ENCODE results near the gene TPRA1.

The TPRA1 gene

DNA sequence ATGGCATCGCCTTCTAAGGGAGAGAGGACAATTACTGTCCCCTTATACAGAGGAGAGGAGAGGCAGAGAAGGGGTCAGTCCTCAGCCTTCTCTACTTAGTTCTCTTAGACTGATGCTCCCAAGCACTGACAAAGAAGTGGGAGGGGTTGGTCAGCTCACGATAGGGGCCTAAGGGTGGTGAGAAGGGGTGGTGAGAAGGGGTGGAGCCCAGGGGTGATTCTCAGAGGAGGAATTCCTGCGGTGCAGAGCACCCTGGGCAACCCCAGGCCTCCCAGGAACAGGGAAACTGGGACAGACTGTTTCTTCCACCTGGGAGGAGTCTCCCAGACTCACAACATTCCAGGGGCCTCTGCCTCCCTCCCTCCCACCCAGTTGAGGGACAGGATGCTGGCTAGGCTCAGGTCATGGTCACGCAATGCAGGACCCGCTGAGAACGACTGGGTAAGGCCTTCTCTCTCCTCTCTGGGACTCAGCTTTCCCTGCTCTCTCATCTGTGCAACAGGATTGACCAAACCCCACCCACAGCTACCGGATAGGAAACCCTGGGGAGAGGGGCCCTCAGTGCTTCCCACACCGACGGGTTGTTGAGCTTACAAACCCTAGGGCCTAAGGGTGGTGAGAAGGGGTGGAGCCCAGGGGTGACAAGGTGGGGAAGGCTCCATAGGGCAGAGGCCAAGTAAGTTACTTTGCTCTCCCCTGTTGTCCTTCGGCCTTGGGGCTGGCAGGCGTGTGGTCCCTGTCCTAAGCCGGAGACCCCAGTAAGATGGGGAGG is 1.5 kb downstream of the TPRA1 start:
- no peaks in the 10 kb centered on the region for H3K27me3 ChIP-seq (ENCODE audit: control insufficient read depth in 1 of 2, insufficient read depth in 2 of 2, low read length in 2 of 2)
- peaks cover 2 to 3% of the 10 kb centered on the region in 2 donors for H3K36me3 ChIP-seq (ENCODE audit: control insufficient read depth in 2 of 2, insufficient read depth in 2 of 2, low read length in 2 of 2)
- no peaks in the 10 kb centered on the region for H3K9me3 ChIP-seq (ENCODE audit: control insufficient read depth in 2 of 2, low read length in 2 of 2)
- H3K9ac ChIP-seq (ENCODE audit: low read length in 2 of 2) = peak overlapping the region; percentile 87 to 95
- peak overlapping the region; percentile 76 for H3K27ac ChIP-seq (ENCODE audit: low read length)
- H3K4me1 ChIP-seq (ENCODE audit: control insufficient read depth, insufficient read depth, low read length) = peaks cover 43% of the 10 kb centered on the region
- peak overlapping the region; percentile 87 to 90 for H3K4me3 ChIP-seq (ENCODE audit: low read length in 2 of 2)

GRCh38 chr3:127587876-127588275 is 2.7 kb downstream of the TPRA1 start:
- Histone ChIP-seq H3K4me1 (ENCODE audit: control insufficient read depth, insufficient read depth, low read length) (peaks cover 43% of the 10 kb centered on the region), H3K27me3 (ENCODE audit: control insufficient read depth in 1 of 2, insufficient read depth in 2 of 2, low read length in 2 of 2) (no peaks in the 10 kb centered on the region), H3K9ac (ENCODE audit: low read length in 2 of 2) (no peak overlapping the region), H3K9me3 (ENCODE audit: control insufficient read depth in 2 of 2, low read length in 2 of 2) (no peaks in the 10 kb centered on the region), H3K36me3 (ENCODE audit: control insufficient read depth in 2 of 2, insufficient read depth in 2 of 2, low read length in 2 of 2) (peaks cover 2 to 3% of the 10 kb centered on the region in 2 donors), H3K27ac (ENCODE audit: low read length) (no peak overlapping the region), H3K4me3 (ENCODE audit: low read length in 2 of 2) (peak overlapping the region in 1 of 2 donors; percentile 15)

DNA sequence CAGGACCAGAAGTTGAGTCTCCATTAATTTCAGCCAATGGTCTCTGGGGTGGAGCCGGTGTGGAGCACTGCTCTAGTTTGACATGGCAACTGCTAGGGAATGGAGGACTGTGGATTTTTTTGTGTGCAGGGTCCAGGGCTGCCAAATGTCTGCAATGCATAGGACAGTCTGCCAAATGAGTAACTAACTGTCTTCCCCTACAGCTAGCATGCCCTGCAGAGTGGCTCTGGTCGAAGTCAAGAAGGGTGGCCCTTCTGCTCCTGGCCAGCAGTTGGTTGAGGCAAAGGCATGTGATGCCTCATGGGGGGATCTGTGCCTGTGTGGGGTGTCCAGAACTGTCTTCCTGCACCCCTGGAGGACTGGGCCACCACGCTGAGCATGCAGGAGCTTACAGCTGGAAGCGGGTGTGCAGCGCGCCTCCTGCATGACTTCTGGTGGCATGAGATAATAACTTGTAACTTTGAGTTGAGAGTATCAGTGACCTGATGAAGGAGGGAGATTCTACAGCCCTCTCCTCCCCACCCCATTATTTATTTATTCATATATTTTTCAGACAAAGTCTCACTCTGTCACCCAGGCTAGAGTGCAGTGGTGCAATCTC is 4.6 kb downstream of the TPRA1 start:
- Histone ChIP-seq H3K9ac (ENCODE audit: low read length in 2 of 2) (no peak overlapping the region), H3K9me3 (ENCODE audit: control insufficient read depth in 2 of 2, low read length in 2 of 2) (no peaks in the 10 kb centered on the region), H3K4me1 (ENCODE audit: control insufficient read depth, insufficient read depth, low read length) (peaks cover 34% of the 10 kb centered on the region), H3K36me3 (ENCODE audit: control insufficient read depth in 2 of 2, insufficient read depth in 2 of 2, low read length in 2 of 2) (peaks cover 2 to 3% of the 10 kb centered on the region in 2 donors), H3K4me3 (ENCODE audit: low read length in 2 of 2) (no peak overlapping the region), H3K27ac (ENCODE audit: low read length) (no peak overlapping the region), H3K27me3 (ENCODE audit: control insufficient read depth in 1 of 2, insufficient read depth in 2 of 2, low read length in 2 of 2) (no peaks in the 10 kb centered on the region)

- Histone ChIP-seq H3K9me3 (ENCODE audit: control insufficient read depth in 2 of 2, low read length in 2 of 2) (no peaks in the 10 kb centered on the region), H3K4me3 (ENCODE audit: low read length in 2 of 2) (no peak overlapping the region), H3K27me3 (ENCODE audit: control insufficient read depth in 1 of 2, insufficient read depth in 2 of 2, low read length in 2 of 2) (no peaks in the 10 kb centered on the region), H3K36me3 (ENCODE audit: control insufficient read depth in 2 of 2, insufficient read depth in 2 of 2, low read length in 2 of 2) (peaks cover 3 to 4% of the 10 kb centered on the region in 2 donors), H3K9ac (ENCODE audit: low read length in 2 of 2) (no peak overlapping the region), H3K27ac (ENCODE audit: low read length) (no peak overlapping the region), H3K4me1 (ENCODE audit: control insufficient read depth, insufficient read depth, low read length) (peaks cover 34% of the 10 kb centered on the region)
These were observed 5.2 kb downstream of the TPRA1 start for GRCh38 chr3:127585163-127585812.

- H3K36me3 ChIP-seq (ENCODE audit: control insufficient read depth in 2 of 2, insufficient read depth in 2 of 2, low read length in 2 of 2) = peaks cover 3 to 8% of the 10 kb centered on the region in 2 donors
- H3K9ac ChIP-seq (ENCODE audit: low read length in 2 of 2) = no peak overlapping the region
- no peaks in the 10 kb centered on the region for H3K27me3 ChIP-seq (ENCODE audit: control insufficient read depth in 1 of 2, insufficient read depth in 2 of 2, low read length in 2 of 2)
- peaks cover 35% of the 10 kb centered on the region for H3K4me1 ChIP-seq (ENCODE audit: control insufficient read depth, insufficient read depth, low read length)
- no peak overlapping the region for H3K4me3 ChIP-seq (ENCODE audit: low read length in 2 of 2)
- no peaks in the 10 kb centered on the region for H3K9me3 ChIP-seq (ENCODE audit: control insufficient read depth in 2 of 2, low read length in 2 of 2)
- H3K27ac ChIP-seq (ENCODE audit: low read length) = no peak overlapping the region
These were observed 5.8 kb downstream of the TPRA1 start for GRCh38 chr3:127584734-127585133.

GRCh38 chr3:127580327-127581060 is 10.0 kb downstream of the TPRA1 start:
- Histone ChIP-seq H3K4me3 (ENCODE audit: low read length in 2 of 2) (no peak overlapping the region), H3K9me3 (ENCODE audit: control insufficient read depth in 2 of 2, low read length in 2 of 2) (no peaks in the 10 kb centered on the region), H3K27ac (ENCODE audit: low read length) (no peak overlapping the region), H3K4me1 (ENCODE audit: control insufficient read depth, insufficient read depth, low read length) (peaks cover 5% of the 10 kb centered on the region), H3K9ac (ENCODE audit: low read length in 2 of 2) (no peak overlapping the region), H3K36me3 (ENCODE audit: control insufficient read depth in 2 of 2, insufficient read depth in 2 of 2, low read length in 2 of 2) (peaks cover 0 to 20% of the 10 kb centered on the region in 2 donors), H3K27me3 (ENCODE audit: control insufficient read depth in 1 of 2, insufficient read depth in 2 of 2, low read length in 2 of 2) (no peaks in the 10 kb centered on the region)

GRCh38 chr3:127578802-127579201 is 11.7 kb downstream of the TPRA1 start:
- H3K4me1 ChIP-seq (ENCODE audit: control insufficient read depth, insufficient read depth, low read length) = peaks cover 10% of the 10 kb centered on the region
- no peaks in the 10 kb centered on the region for H3K27me3 ChIP-seq (ENCODE audit: control insufficient read depth in 1 of 2, insufficient read depth in 2 of 2, low read length in 2 of 2)
- H3K27ac ChIP-seq (ENCODE audit: low read length) = no peak overlapping the region
- no peaks in the 10 kb centered on the region for H3K9me3 ChIP-seq (ENCODE audit: control insufficient read depth in 2 of 2, low read length in 2 of 2)
- H3K9ac ChIP-seq (ENCODE audit: low read length in 2 of 2) = no peak overlapping the region
- H3K4me3 ChIP-seq (ENCODE audit: low read length in 2 of 2) = no peak overlapping the region
- H3K36me3 ChIP-seq (ENCODE audit: control insufficient read depth in 2 of 2, insufficient read depth in 2 of 2, low read length in 2 of 2) = peaks cover 4 to 26% of the 10 kb centered on the region in 2 donors

- H3K36me3 ChIP-seq (ENCODE audit: control insufficient read depth in 2 of 2, insufficient read depth in 2 of 2, low read length in 2 of 2) = peaks cover 6 to 33% of the 10 kb centered on the region in 2 donors
- H3K4me1 ChIP-seq (ENCODE audit: control insufficient read depth, insufficient read depth, low read length) = peaks cover 10% of the 10 kb centered on the region
- no peak overlapping the region for H3K27ac ChIP-seq (ENCODE audit: low read length)
- no peaks in the 10 kb centered on the region for H3K27me3 ChIP-seq (ENCODE audit: control insufficient read depth in 1 of 2, insufficient read depth in 2 of 2, low read length in 2 of 2)
- H3K9me3 ChIP-seq (ENCODE audit: control insufficient read depth in 2 of 2, low read length in 2 of 2) = no peaks in the 10 kb centered on the region
- H3K4me3 ChIP-seq (ENCODE audit: low read length in 2 of 2) = no peak overlapping the region
- H3K9ac ChIP-seq (ENCODE audit: low read length in 2 of 2) = no peak overlapping the region
These were observed 12.4 kb downstream of the TPRA1 start for GRCh38 chr3:127578168-127578567.

DNA sequence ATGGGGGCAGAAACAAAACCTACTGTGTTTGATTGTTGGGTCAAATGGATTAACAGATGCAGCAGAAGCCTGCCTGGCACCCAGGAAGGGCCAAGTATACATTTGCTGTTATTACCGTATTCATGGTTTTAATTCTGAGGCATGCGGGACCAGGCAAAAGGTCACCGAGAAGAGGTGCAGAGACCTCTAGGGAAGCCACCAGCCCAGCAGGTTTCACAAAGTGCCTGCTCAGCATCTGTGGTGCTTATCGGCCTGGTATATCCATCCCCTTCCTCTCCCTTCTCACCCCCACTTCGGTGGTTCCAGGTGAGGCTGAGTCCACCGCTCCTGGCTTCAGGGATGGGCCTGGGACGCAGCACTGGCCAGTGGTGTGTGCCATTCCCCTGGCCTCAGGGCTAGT is 13.1 kb downstream of the TPRA1 start:
- H3K27me3 ChIP-seq (ENCODE audit: control insufficient read depth in 1 of 2, insufficient read depth in 2 of 2, low read length in 2 of 2) = no peaks in the 10 kb centered on the region
- H3K27ac ChIP-seq (ENCODE audit: low read length) = no peak overlapping the region
- H3K36me3 ChIP-seq (ENCODE audit: control insufficient read depth in 2 of 2, insufficient read depth in 2 of 2, low read length in 2 of 2) = peaks cover 9 to 39% of the 10 kb centered on the region in 2 donors
- no peaks in the 10 kb centered on the region for H3K9me3 ChIP-seq (ENCODE audit: control insufficient read depth in 2 of 2, low read length in 2 of 2)
- peaks cover 10% of the 10 kb centered on the region for H3K4me1 ChIP-seq (ENCODE audit: control insufficient read depth, insufficient read depth, low read length)
- H3K9ac ChIP-seq (ENCODE audit: low read length in 2 of 2) = no peak overlapping the region
- H3K4me3 ChIP-seq (ENCODE audit: low read length in 2 of 2) = no peak overlapping the region

All from stomach smooth muscle (tissue), 2 donors.